A549 (cell line): ENCODE measurements around the gene DENND5A. TPM values are rescaled to one million over a fixed set of nuclear protein-coding genes. Genes with fewer than 3 reads are reported as not detected.

Source experiments
- ATAC-seq, 2 experiments: fragments of 200-7000 bp in 1 of 2; fragments of >200 bp in 1 of 2; cut with Nextera tagmentation in 1 of 2; cut with Tn5 transposase in 1 of 2; 3 replicates each; pipeline versions ENCODE4 v1.8.0 to v1.9.1; 2018 to 2020; ENCODE audit warnings: mild to moderate bottlenecking in 1 of 2, moderate library complexity in 1 of 2
- CTCF ChIA-PET: fragments of 300-600 bp; sonication (Branson Sonifier 250); formaldehyde crosslinking; extraction: SDS; loops from one replicate; lab custom pipeline; 2021; ENCODE audit warnings: antibody characterized with exemption, inconsistent platforms; lab: Yijun Ruan, JAX
- POLR2A ChIA-PET: fragments of 350-600 bp; formaldehyde crosslinking; extraction: SDS; loops from one replicate; lab custom pipeline; 2021; ENCODE audit warnings: antibody characterized with exemption, inconsistent platforms; lab: Yijun Ruan, JAX
- DNase-seq, 2 experiments: peaks; one replicate each; pipeline versions ENCODE4 v3.0.0 to v3.0.0-alpha.2; 2011 to 2016; ENCODE audit warnings: low read depth in 1 of 2, low spot score in 1 of 2
- FAIRE-seq: peaks from 2 replicates; lab custom pipeline; 2011; peaks lifted over from hg19 to GRCh38; lab: Jason Lieb, UNC
- H3K27ac ChIP-seq, 2 experiments: fragments of >200 bp; sonication (Bioruptor Twin); formaldehyde crosslinking; 3 replicates each; pipeline ENCODE4 v1.5.1; 2016 to 2017
- H3K4me1 ChIP-seq: fragments of >200 bp; sonication (Bioruptor Twin); formaldehyde crosslinking; 3 replicates; pipeline ENCODE4 v1.6.1; 2016
- H3K4me2 ChIP-seq: fragments of >200 bp; sonication (Bioruptor Twin); formaldehyde crosslinking; 3 replicates; pipeline ENCODE4 v1.6.1; 2016
- H3K4me3 ChIP-seq: fragments of >200 bp; sonication (Bioruptor Twin); formaldehyde crosslinking; 3 replicates; pipeline ENCODE4 v1.5.1; 2016
- H3K9me3 ChIP-seq: fragments of >200 bp; sonication (Bioruptor Twin); formaldehyde crosslinking; 3 replicates; pipeline ENCODE4 v1.6.1; 2016
- CBX2 ChIP-seq: fragments of 200-600 bp; sonication (generic); IDR thresholded peaks from 2 replicates; pipeline ENCODE4 v1.6.1; 2016; ENCODE audit warnings: low read depth, mild to moderate bottlenecking, borderline replicate concordance
- CHD2 ChIP-seq: fragments of 150-350 bp; IDR thresholded peaks from 2 replicates; pipeline ENCODE4 v1.6.1; 2014; ENCODE audit warnings: low read length; ENCODE audit not compliant: partially characterized antibody
- EHMT2 ChIP-seq: fragments of 200-600 bp; sonication (generic); IDR thresholded peaks from 2 replicates; pipeline ENCODE4 v1.6.1; 2016; ENCODE audit warnings: antibody characterized with exemption, low read depth, mild to moderate bottlenecking, moderate library complexity
- ESRRA ChIP-seq: fragments of 150-350 bp; IDR thresholded peaks from 2 replicates; pipeline ENCODE4 v1.6.1; 2014; ENCODE audit warnings: mild to moderate bottlenecking, low read length, borderline replicate concordance
- FOSB ChIP-seq: fragments of 250-450 bp; sonication (Bioruptor Pico); IDR thresholded peaks from 2 replicates; pipeline ENCODE4 v1.5.0; 2020; ENCODE audit warnings: mild to moderate bottlenecking, moderate library complexity
- FOXS1 ChIP-seq: fragments of 250-450 bp; sonication (Bioruptor Pico); IDR thresholded peaks from 2 replicates; pipeline ENCODE4 v1.5.0; 2020; ENCODE audit warnings: mild to moderate bottlenecking, moderate library complexity
- GATA3 ChIP-seq: IDR thresholded peaks from 2 replicates; pipeline ENCODE4 v1.6.1; 2012; ENCODE audit warnings: borderline replicate concordance
- JUN ChIP-seq, 2 experiments: fragments of >200 bp; sonication (Bioruptor Twin); formaldehyde crosslinking; IDR thresholded peaks; 2 replicates in 1 of 2; 3 replicates in 1 of 2; pipeline ENCODE4 v1.6.1; 2016 to 2017
- JUNB ChIP-seq: fragments of >200 bp; sonication (Bioruptor Twin); formaldehyde crosslinking; IDR thresholded peaks from 2 replicates; pipeline ENCODE4 v1.6.1; 2016
- KDM1A ChIP-seq: fragments of 200-600 bp; sonication (generic); IDR thresholded peaks from 2 replicates; pipeline ENCODE4 v1.6.1; 2016; ENCODE audit warnings: low read depth, mild to moderate bottlenecking
- KDM5A ChIP-seq: fragments of 200-600 bp; sonication (generic); IDR thresholded peaks from 2 replicates; pipeline ENCODE4 v1.6.1; 2016; ENCODE audit warnings: antibody characterized with exemption, mild to moderate bottlenecking
- NFE2L2 ChIP-seq: fragments of 150-350 bp; conservative IDR thresholded peaks from 2 replicates; pipeline ENCODE4 v1.6.1; 2014; ENCODE audit warnings: low read length
- NPAS2 ChIP-seq: fragments of 250-450 bp; sonication (Bioruptor Pico); IDR thresholded peaks from 2 replicates; pipeline ENCODE4 v1.8.0; 2022; ENCODE audit warnings: mild to moderate bottlenecking, moderate library complexity, borderline replicate concordance
- NR3C1 ChIP-seq: fragments of >200 bp; sonication (Bioruptor Twin); formaldehyde crosslinking; IDR thresholded peaks from 3 replicates; pipeline ENCODE4 v1.6.1; 2017
- POLR2A ChIP-seq: IDR thresholded peaks from 2 replicates; pipeline ENCODE4 v1.6.1; 2012; ENCODE audit warnings: mild to moderate bottlenecking, low read length
- RAD21 ChIP-seq, 2 experiments: fragments of >200 bp in 1 of 2; sonication (Bioruptor Twin) in 1 of 2; formaldehyde crosslinking in 1 of 2; IDR thresholded peaks in 1 of 2; conservative IDR thresholded peaks in 1 of 2; 2 replicates in 1 of 2; 3 replicates in 1 of 2; pipeline ENCODE4 v1.6.1; 2012 to 2018; ENCODE audit warnings: inconsistent platforms in 1 of 2
- RFX5 ChIP-seq: fragments of 450-650 bp; IDR thresholded peaks from 2 replicates; pipeline ENCODE4 v1.7.1; 2014; ENCODE audit warnings: antibody characterized with exemption, mild to moderate bottlenecking, moderate library complexity
- RNF2 ChIP-seq: fragments of 200-600 bp; sonication (generic); IDR thresholded peaks from 2 replicates; pipeline ENCODE4 v1.6.1; 2016; ENCODE audit warnings: low read depth, mild to moderate bottlenecking, antibody characterized with exemption, moderate library complexity, borderline replicate concordance
- SMC3 ChIP-seq: fragments of >200 bp; sonication (Bioruptor Twin); formaldehyde crosslinking; IDR thresholded peaks from 3 replicates; pipeline ENCODE4 v1.6.1; 2018; ENCODE audit warnings: inconsistent platforms
- ZC3H11A ChIP-seq: fragments of 450-650 bp; IDR thresholded peaks from 2 replicates; pipeline ENCODE4 v1.6.1; 2014; ENCODE audit warnings: antibody characterized with exemption, mild to moderate bottlenecking
- ZFP36 ChIP-seq: fragments of 450-650 bp; IDR thresholded peaks from 2 replicates; pipeline ENCODE4 v1.6.1; 2014; ENCODE audit warnings: borderline replicate concordance; ENCODE audit not compliant: partially characterized antibody
- ZNF302 ChIP-seq: fragments of 250-450 bp; sonication (Bioruptor Pico); IDR thresholded peaks from 2 replicates; pipeline ENCODE4 v1.9.0; 2021; ENCODE audit warnings: inconsistent platforms, mild to moderate bottlenecking, moderate library complexity
- WGBS: methylation state at CpG from one replicate; pipeline ENCODE4 v1.1.6; 2017; ENCODE audit errors: missing lambda C conversion rate; 5-methylcytosine and 5-hydroxymethylcytosine counted together
- polyA plus RNA-seq, 4 experiments: library from polyadenylated mRNA; depleted of rRNA in 3 of 4; stranded (reverse); fragments of >200 nt; fragmentation: RNase III in 1 of 4; extraction: RNeasy Plus Mini Kit Qiagen cat#74134 plus additional on column Dnase treatment in 1 of 4; gene quantifications; 2 replicates in 3 of 4; 3 replicates in 1 of 4; pipeline ENCODE4 v1.2.3, GENCODE V29; 2011 to 2017
- TF ChIP-seq, protein P1 (sequence below): fragments of >200 bp; sonication (Bioruptor Twin); formaldehyde crosslinking; IDR thresholded peaks from 3 replicates; pipeline ENCODE4 v1.5.1; 2016
- TF ChIP-seq, protein P2 (sequence below): IDR thresholded peaks from 2 replicates; pipeline ENCODE4 v1.6.1; 2012
- TF ChIP-seq, protein P3 (sequence below): fragments of 450-650 bp; IDR thresholded peaks from 2 replicates; pipeline ENCODE4 v1.6.1; 2014; ENCODE audit warnings: antibody characterized with exemption

The DENND5A gene
- polyA plus RNA-seq, 2 of the 4 experiments (the other 2 are of a cell fraction): 36.6 to 88.7 TPM

DNA sequence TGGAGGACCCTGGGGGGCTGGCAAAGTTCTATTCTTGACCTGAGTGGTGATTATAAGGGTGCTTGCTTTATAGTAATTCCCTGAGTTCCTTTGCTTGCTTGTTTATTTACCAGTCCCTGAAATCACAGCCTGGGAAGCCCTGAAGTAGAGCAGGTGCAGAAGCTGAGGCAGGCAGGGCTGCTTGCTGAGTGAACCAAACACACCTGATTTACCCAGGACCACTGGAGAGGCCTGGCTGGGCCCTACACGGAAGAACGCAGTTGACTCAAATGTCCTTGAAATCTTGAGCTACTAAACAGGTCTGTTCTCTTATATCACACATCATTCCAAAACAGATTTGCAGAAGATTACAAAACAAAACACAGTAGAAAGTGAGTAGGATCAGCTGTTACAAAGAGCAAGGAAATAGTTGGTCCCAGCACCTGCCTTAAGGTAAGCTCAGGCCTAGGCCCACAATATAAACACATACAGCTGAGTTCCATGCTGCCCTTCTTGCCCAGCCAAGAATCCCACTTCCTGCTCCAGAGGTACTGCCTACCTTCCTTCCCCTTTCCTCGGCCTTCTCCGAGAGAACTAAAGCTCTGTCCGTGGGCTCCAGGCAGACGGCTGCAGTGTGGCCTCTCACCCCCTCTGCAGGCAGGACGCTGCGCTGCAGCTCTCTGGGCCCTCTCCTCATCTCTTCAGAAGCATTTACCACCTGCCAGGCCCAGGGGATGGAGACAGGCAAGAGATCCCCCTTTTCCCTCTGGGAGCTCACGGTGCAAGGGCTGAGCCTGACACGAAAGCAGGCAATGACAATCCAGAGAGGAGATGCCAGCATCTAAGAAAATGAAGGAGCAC lies 127.6 kb downstream of the DENND5A start:
- ChIA-PET POLR2A (interaction anchor here (0.6 to 1.5 kb wide), 8 partner anchors 122 to 455 kb away, joined by 3 to 12 read pairs (median 4); partner anchors contain the start of genes IPO7, RPL27A, TMEM9B and TRIM66), CTCF (interaction anchor here (0.5 to 9.0 kb wide), 60 partner anchors 8 to 628 kb away, joined by 3 to 160 read pairs (median 5); partner anchors contain the start of genes NRIP3, SCUBE2 and TMEM9B)
- DNase-seq: peak; percentile 68 to 74
- peak overlapping the region; percentile 54 for H3K4me2 ChIP-seq
- peak; percentile 89 to 95 for ATAC-seq
- peak overlapping the region in 1 of 2 experiments; percentile 83; a peak in 4 of 6 replicates for H3K27ac ChIP-seq
- TF ChIP-seq EHMT2: no peak
- no peak for TF ChIP-seq ZNF302
- TF ChIP-seq FOSB (CRISPR knock-in tag): no peak
- no peak for TF ChIP-seq ZFP36
- TF ChIP-seq, protein P1, sequence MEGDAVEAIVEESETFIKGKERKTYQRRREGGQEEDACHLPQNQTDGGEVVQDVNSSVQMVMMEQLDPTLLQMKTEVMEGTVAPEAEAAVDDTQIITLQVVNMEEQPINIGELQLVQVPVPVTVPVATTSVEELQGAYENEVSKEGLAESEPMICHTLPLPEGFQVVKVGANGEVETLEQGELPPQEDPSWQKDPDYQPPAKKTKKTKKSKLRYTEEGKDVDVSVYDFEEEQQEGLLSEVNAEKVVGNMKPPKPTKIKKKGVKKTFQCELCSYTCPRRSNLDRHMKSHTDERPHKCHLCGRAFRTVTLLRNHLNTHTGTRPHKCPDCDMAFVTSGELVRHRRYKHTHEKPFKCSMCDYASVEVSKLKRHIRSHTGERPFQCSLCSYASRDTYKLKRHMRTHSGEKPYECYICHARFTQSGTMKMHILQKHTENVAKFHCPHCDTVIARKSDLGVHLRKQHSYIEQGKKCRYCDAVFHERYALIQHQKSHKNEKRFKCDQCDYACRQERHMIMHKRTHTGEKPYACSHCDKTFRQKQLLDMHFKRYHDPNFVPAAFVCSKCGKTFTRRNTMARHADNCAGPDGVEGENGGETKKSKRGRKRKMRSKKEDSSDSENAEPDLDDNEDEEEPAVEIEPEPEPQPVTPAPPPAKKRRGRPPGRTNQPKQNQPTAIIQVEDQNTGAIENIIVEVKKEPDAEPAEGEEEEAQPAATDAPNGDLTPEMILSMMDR: peak; percentile 84
- no peak for TF ChIP-seq JUN (IDR thresholded peaks at IDR 0.05)
- TF ChIP-seq SMC3: peak; percentile 62
- no peak for TF ChIP-seq NPAS2 (CRISPR knock-in tag)
- TF ChIP-seq, protein P2, sequence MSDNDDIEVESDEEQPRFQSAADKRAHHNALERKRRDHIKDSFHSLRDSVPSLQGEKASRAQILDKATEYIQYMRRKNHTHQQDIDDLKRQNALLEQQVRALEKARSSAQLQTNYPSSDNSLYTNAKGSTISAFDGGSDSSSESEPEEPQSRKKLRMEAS: no peak
- no peak for TF ChIP-seq RFX5
- no peak for TF ChIP-seq NR3C1
- TF ChIP-seq KDM1A: no peak
- no peak for TF ChIP-seq KDM5A
- TF ChIP-seq RAD21 (conservative IDR thresholded peaks at IDR 0.05 in 1 of 2, IDR thresholded peaks at IDR 0.05 in 1 of 2): peak; percentile 86 to 87
- TF ChIP-seq ZC3H11A: no peak
- peaks cover 30% of the 10 kb centered on the region for H3K4me1 ChIP-seq
- WGBS: 23% methylated on average over 9 of the region's 10 CpGs
- H3K9me3 ChIP-seq: no peaks in the 10 kb centered on the region
- FAIRE-seq: peak; percentile 88
- H3K4me3 ChIP-seq: no peak overlapping the region

DNA sequence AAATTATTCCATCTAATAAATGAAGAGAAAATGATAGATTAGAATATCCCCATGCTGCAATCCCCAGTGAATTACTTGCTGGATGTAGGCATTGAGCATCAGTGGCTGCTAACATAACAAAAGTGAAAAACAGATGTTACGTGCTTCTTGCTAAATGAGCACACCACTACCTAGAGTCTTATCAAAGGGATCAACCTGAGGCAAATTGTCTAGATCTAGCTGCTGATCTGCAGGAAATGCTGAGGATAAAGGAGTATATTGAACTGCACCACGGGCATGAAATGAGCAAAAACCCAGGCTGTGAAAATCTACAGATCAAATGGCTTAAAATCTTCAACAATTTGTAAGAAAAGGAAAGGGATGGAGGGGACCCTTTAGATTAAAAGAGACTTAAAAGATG lies 128.4 kb downstream of the DENND5A start:
- ChIA-PET POLR2A (no interaction called here), CTCF (interaction anchor here (0.9 to 9.0 kb wide), 10 partner anchors 10 to 371 kb away, joined by 3 to 160 read pairs (median 12); no protein-coding TSS in a partner anchor)
- Histone ChIP-seq H3K9me3 (no peaks in the 10 kb centered on the region), H3K4me2 (no peak overlapping the region), H3K4me1 (peaks cover 30% of the 10 kb centered on the region), H3K27ac (no peak overlapping the region), H3K4me3 (no peak overlapping the region)
- WGBS: 96% methylated on average over 2 of the region's 2 CpGs
- DNase-seq (no peak), ATAC-seq (no peak), FAIRE-seq (no peak)
- TF ChIP-seq FOXS1 (no peak), POLR2A (no peak), RNF2 (no peak), ZFP36 (no peak), CHD2 (no peak), GATA3 (no peak), CBX2 (no peak), ESRRA (no peak), JUNB (no peak), NFE2L2 (no peak)
- TF ChIP-seq, protein P1: no peak
- TF ChIP-seq, protein P3, sequence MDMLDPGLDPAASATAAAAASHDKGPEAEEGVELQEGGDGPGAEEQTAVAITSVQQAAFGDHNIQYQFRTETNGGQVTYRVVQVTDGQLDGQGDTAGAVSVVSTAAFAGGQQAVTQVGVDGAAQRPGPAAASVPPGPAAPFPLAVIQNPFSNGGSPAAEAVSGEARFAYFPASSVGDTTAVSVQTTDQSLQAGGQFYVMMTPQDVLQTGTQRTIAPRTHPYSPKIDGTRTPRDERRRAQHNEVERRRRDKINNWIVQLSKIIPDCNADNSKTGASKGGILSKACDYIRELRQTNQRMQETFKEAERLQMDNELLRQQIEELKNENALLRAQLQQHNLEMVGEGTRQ: no peak
- TF ChIP-seq, all 56 proteins: peak for 0
